Measurements from ENCODE around the gene WDR19.

- TF ChIP-seq CTCF (IDR thresholded peaks at IDR 0.05) = no peak
- no peak for TF ChIP-seq EZH2 (IDR thresholded peaks at IDR 0.05)
Measured at GRCh38 chr4:39166177-39166576, 16.2 kb upstream of the WDR19 start.

All from neural progenitor cell (in vitro differentiated cells).